NCI-H2227 (cell line): ENCODE results near the gene ACOX3.

Source experiments
- DNase-seq: peaks from one replicate; lab custom pipeline; 2025; ENCODE audit not compliant: unreplicated experiment; lab: John Stamatoyannopoulos, UW

The ACOX3 gene

GRCh38 chr4:8407756-8408155 lies 32.8 kb downstream of the ACOX3 start:
- no peak for DNase-seq

- DNase-seq: no peak
Measured at GRCh38 chr4:8407316-8407715, 33.2 kb downstream of the ACOX3 start.

- DNase-seq: peak; percentile 1
Measured at GRCh38 chr4:8406887-8407286, 33.6 kb downstream of the ACOX3 start.

- DNase-seq: no peak
Measured at GRCh38 chr4:8405516-8405875, 35.0 kb downstream of the ACOX3 start.

GRCh38 chr4:8404791-8405515 lies 35.6 kb downstream of the ACOX3 start:
- DNase-seq: no peak

- DNase-seq: no peak
Measured at GRCh38 chr4:8403976-8404375, 36.5 kb downstream of the ACOX3 start.

- DNase-seq: peak; percentile 67
Measured at GRCh38 chr4:8403173-8403753, 37.3 kb downstream of the ACOX3 start.

- no peak for DNase-seq
Measured at GRCh38 chr4:8402640-8403039, 37.9 kb downstream of the ACOX3 start.

GRCh38 chr4:8402181-8402597 lies 38.3 kb downstream of the ACOX3 start:
- DNase-seq: no peak

GRCh38 chr4:8401665-8402064 lies 38.9 kb downstream of the ACOX3 start:
- DNase-seq: no peak

GRCh38 chr4:8400632-8401325 lies 39.7 kb downstream of the ACOX3 start:
- DNase-seq: no peak

- no peak for DNase-seq
Measured at GRCh38 chr4:8399298-8399697, 41.2 kb downstream of the ACOX3 start.

- no peak for DNase-seq
Measured at GRCh38 chr4:8398347-8398746, 42.2 kb downstream of the ACOX3 start.

- DNase-seq: no peak
Measured at GRCh38 chr4:8396762-8397406, 43.6 kb downstream of the ACOX3 start.

GRCh38 chr4:8395504-8396296 lies 44.8 kb downstream of the ACOX3 start:
- no peak for DNase-seq

- DNase-seq: no peak
Measured at GRCh38 chr4:8394806-8395205, 45.7 kb downstream of the ACOX3 start.

GRCh38 chr4:8394061-8394519 lies 46.4 kb downstream of the ACOX3 start:
- no peak for DNase-seq

- DNase-seq: no peak
Measured at GRCh38 chr4:8393593-8394038, 46.9 kb downstream of the ACOX3 start.

- no peak for DNase-seq
Measured at GRCh38 chr4:8392591-8393190, 47.8 kb downstream of the ACOX3 start.

GRCh38 chr4:8391972-8392371 lies 48.6 kb downstream of the ACOX3 start:
- no peak for DNase-seq
